Stimulated activated CD8-positive, alpha-beta memory T cell treated with anti-CD3 and anti-CD28 coated beads, Interleukin-15, amount 100 ng/mL, for 24 hours (primary cell): Measurements from ENCODE around the gene GALNT2.

Experiments
- DNase-seq: peaks from one replicate; pipeline ENCODE4 v3.0.0-alpha.2; 2020; ENCODE audit warnings: low read depth

GALNT2 gene

GRCh38 chr1:230130172-230130944 lies 63.3 kb downstream of the GALNT2 start:
- no peak for DNase-seq

- no peak for DNase-seq
Measured at GRCh38 chr1:230131457-230131856, 64.4 kb downstream of the GALNT2 start.

- DNase-seq, result no peak
Measured at GRCh38 chr1:230132758-230133157, 65.7 kb downstream of the GALNT2 start.

GRCh38 chr1:230135726-230136125 lies 68.7 kb downstream of the GALNT2 start:
- DNase-seq, result no peak

GRCh38 chr1:230136453-230137336 lies 69.7 kb downstream of the GALNT2 start:
- no peak for DNase-seq

GRCh38 chr1:230137337-230137815 lies 70.3 kb downstream of the GALNT2 start:
- no peak for DNase-seq

GRCh38 chr1:230138561-230139239 lies 71.7 kb downstream of the GALNT2 start:
- no peak for DNase-seq

- DNase-seq, result no peak
Measured at GRCh38 chr1:230139315-230139714, 72.3 kb downstream of the GALNT2 start.

GRCh38 chr1:230139741-230140140 lies 72.7 kb downstream of the GALNT2 start:
- no peak for DNase-seq

GRCh38 chr1:230140221-230141020 lies 73.4 kb downstream of the GALNT2 start:
- DNase-seq, result no peak

GRCh38 chr1:230141021-230141648 lies 74.1 kb downstream of the GALNT2 start:
- DNase-seq, result no peak

GRCh38 chr1:230141797-230142607 lies 75.0 kb downstream of the GALNT2 start:
- no peak for DNase-seq

- no peak for DNase-seq
Measured at GRCh38 chr1:230142608-230143210, 75.7 kb downstream of the GALNT2 start.

GRCh38 chr1:230143534-230143933 lies 76.5 kb downstream of the GALNT2 start:
- no peak for DNase-seq

- no peak for DNase-seq
Measured at GRCh38 chr1:230144010-230144614, 77.1 kb downstream of the GALNT2 start.

- no peak for DNase-seq
Measured at GRCh38 chr1:230144758-230145504, 77.9 kb downstream of the GALNT2 start.

- no peak for DNase-seq
Measured at GRCh38 chr1:230145505-230145899, 78.5 kb downstream of the GALNT2 start.

GRCh38 chr1:230145953-230146476 lies 79.0 kb downstream of the GALNT2 start:
- DNase-seq, result no peak
